MG63 (cell line): Measurements from ENCODE around the gene PAM. TPM values are rescaled to one million over a fixed set of nuclear protein-coding genes. Genes with fewer than 3 reads are reported as not detected.
A peak's percentile ranks its signal among the peaks of the same experiment; 100 is the strongest.

ENCODE experiments used
- DNase-seq: peaks from one replicate; pipeline ENCODE4 v3.0.0-alpha.2; 2020
- H3K27me3 ChIP-seq: fragments of 250-450 bp; sonication (Bioruptor Pico); 2 replicates; pipeline ENCODE4 v1.5.1; 2020; ENCODE audit warnings: mild to moderate bottlenecking, moderate library complexity
- H3K36me3 ChIP-seq: fragments of 250-450 bp; sonication (Bioruptor Pico); 2 replicates; pipeline ENCODE4 v1.5.1; 2020; ENCODE audit warnings: mild to moderate bottlenecking, moderate library complexity
- H3K4me3 ChIP-seq: fragments of 250-450 bp; sonication (Bioruptor Pico); 2 replicates; pipeline ENCODE4 v1.5.1; 2020; ENCODE audit warnings: mild to moderate bottlenecking, moderate library complexity
- H3K9me3 ChIP-seq: fragments of 250-450 bp; sonication (Bioruptor Pico); 2 replicates; pipeline ENCODE4 v1.5.1; 2020; ENCODE audit warnings: mild to moderate bottlenecking, moderate library complexity
- total RNA-seq: library from RNA; depleted of rRNA; stranded (reverse); fragments of >200 nt; shearing (Covaris generic); gene quantifications from 2 replicates; pipeline ENCODE4 v1.2.3, GENCODE V29; 2014; ENCODE audit warnings: low replicate concordance

The PAM gene
- total RNA-seq, 1 experiment from 2014 or later, result 119 TPM

- Histone ChIP-seq H3K27me3 (no peaks in the 10 kb centered on the region), H3K4me3 (no peak overlapping the region), H3K9me3 (no peaks in the 10 kb centered on the region), H3K36me3 (no peaks in the 10 kb centered on the region)
- no peak for DNase-seq
Measured at GRCh38 chr5:102818345-102818744, 63.2 kb downstream of the PAM start.

GRCh38 chr5:102818934-102819333 is 63.8 kb downstream of the PAM start:
- no peak for DNase-seq
- Histone ChIP-seq H3K27me3 (no peaks in the 10 kb centered on the region), H3K36me3 (no peaks in the 10 kb centered on the region), H3K4me3 (no peak overlapping the region), H3K9me3 (no peaks in the 10 kb centered on the region)

- no peaks in the 10 kb centered on the region for H3K36me3 ChIP-seq
- H3K9me3 ChIP-seq, result no peaks in the 10 kb centered on the region
- DNase-seq, result no peak
- H3K27me3 ChIP-seq, result no peaks in the 10 kb centered on the region
- H3K4me3 ChIP-seq, result no peak overlapping the region
Measured at GRCh38 chr5:102819634-102820033, 64.5 kb downstream of the PAM start.

GRCh38 chr5:102823441-102823874 is 68.4 kb downstream of the PAM start:
- no peaks in the 10 kb centered on the region for H3K27me3 ChIP-seq
- H3K36me3 ChIP-seq, result no peaks in the 10 kb centered on the region
- no peaks in the 10 kb centered on the region for H3K9me3 ChIP-seq
- DNase-seq, result no peak
- no peak overlapping the region for H3K4me3 ChIP-seq

- no peaks in the 10 kb centered on the region for H3K27me3 ChIP-seq
- no peaks in the 10 kb centered on the region for H3K9me3 ChIP-seq
- no peak overlapping the region for H3K4me3 ChIP-seq
- H3K36me3 ChIP-seq, result no peaks in the 10 kb centered on the region
- DNase-seq, result no peak
Measured at GRCh38 chr5:102826629-102827028, 71.5 kb downstream of the PAM start.

GRCh38 chr5:102830241-102830640 is 75.1 kb downstream of the PAM start:
- no peak overlapping the region for H3K4me3 ChIP-seq
- DNase-seq, result no peak

GRCh38 chr5:102832445-102832844 is 77.3 kb downstream of the PAM start:
- DNase-seq, result no peak
- Histone ChIP-seq H3K9me3 (no peaks in the 10 kb centered on the region), H3K36me3 (no peaks in the 10 kb centered on the region), H3K27me3 (no peaks in the 10 kb centered on the region), H3K4me3 (no peak overlapping the region)

More at GRCh38 chr5:102830241-102830640, 75.1 kb downstream of the PAM start:
- no peaks in the 10 kb centered on the region for H3K9me3 ChIP-seq
- H3K36me3 ChIP-seq, result no peaks in the 10 kb centered on the region
- H3K27me3 ChIP-seq, result no peaks in the 10 kb centered on the region

- Histone ChIP-seq H3K4me3 (no peak overlapping the region), H3K36me3 (no peaks in the 10 kb centered on the region), H3K9me3 (no peaks in the 10 kb centered on the region), H3K27me3 (no peaks in the 10 kb centered on the region)
- DNase-seq, result no peak
Measured at GRCh38 chr5:102833146-102833545, 78.0 kb downstream of the PAM start.

GRCh38 chr5:102834438-102834964 is 79.4 kb downstream of the PAM start:
- no peak for DNase-seq
- H3K36me3 ChIP-seq, result no peaks in the 10 kb centered on the region
- H3K9me3 ChIP-seq, result no peaks in the 10 kb centered on the region
- H3K27me3 ChIP-seq, result no peaks in the 10 kb centered on the region
- no peak overlapping the region for H3K4me3 ChIP-seq

GRCh38 chr5:102835717-102836116 is 80.6 kb downstream of the PAM start:
- Histone ChIP-seq H3K27me3 (no peaks in the 10 kb centered on the region), H3K9me3 (no peaks in the 10 kb centered on the region), H3K4me3 (no peak overlapping the region), H3K36me3 (no peaks in the 10 kb centered on the region)
- no peak for DNase-seq

GRCh38 chr5:102841021-102841420 is 85.9 kb downstream of the PAM start:
- no peaks in the 10 kb centered on the region for H3K36me3 ChIP-seq
- H3K4me3 ChIP-seq, result no peak overlapping the region
- H3K9me3 ChIP-seq, result no peaks in the 10 kb centered on the region
- no peaks in the 10 kb centered on the region for H3K27me3 ChIP-seq
- no peak for DNase-seq

- no peak overlapping the region for H3K4me3 ChIP-seq
- H3K36me3 ChIP-seq, result no peaks in the 10 kb centered on the region
- no peaks in the 10 kb centered on the region for H3K9me3 ChIP-seq
- DNase-seq, result no peak
- no peaks in the 10 kb centered on the region for H3K27me3 ChIP-seq
Measured at GRCh38 chr5:102843997-102844396, 88.9 kb downstream of the PAM start.

- no peak overlapping the region for H3K4me3 ChIP-seq
- DNase-seq, result no peak
- no peaks in the 10 kb centered on the region for H3K9me3 ChIP-seq
- no peaks in the 10 kb centered on the region for H3K27me3 ChIP-seq
- H3K36me3 ChIP-seq, result no peaks in the 10 kb centered on the region
Measured at GRCh38 chr5:102845041-102845440, 89.9 kb downstream of the PAM start.

- no peak overlapping the region for H3K4me3 ChIP-seq
- no peak for DNase-seq
- H3K9me3 ChIP-seq, result no peaks in the 10 kb centered on the region
- no peaks in the 10 kb centered on the region for H3K27me3 ChIP-seq
- H3K36me3 ChIP-seq, result no peaks in the 10 kb centered on the region
Measured at GRCh38 chr5:102850503-102850902, 95.4 kb downstream of the PAM start.

- H3K9me3 ChIP-seq, result no peaks in the 10 kb centered on the region
- DNase-seq, result no peak
- no peaks in the 10 kb centered on the region for H3K27me3 ChIP-seq
- H3K4me3 ChIP-seq, result no peak overlapping the region
- H3K36me3 ChIP-seq, result no peaks in the 10 kb centered on the region
Measured at GRCh38 chr5:102853680-102854079, 98.6 kb downstream of the PAM start.

GRCh38 chr5:102855681-102856388 is 100.7 kb downstream of the PAM start:
- Histone ChIP-seq H3K27me3 (no peaks in the 10 kb centered on the region), H3K9me3 (no peaks in the 10 kb centered on the region), H3K36me3 (no peaks in the 10 kb centered on the region), H3K4me3 (no peak overlapping the region)
- no peak for DNase-seq

GRCh38 chr5:102856389-102856777 is 101.3 kb downstream of the PAM start:
- Histone ChIP-seq H3K9me3 (no peaks in the 10 kb centered on the region), H3K4me3 (no peak overlapping the region), H3K27me3 (no peaks in the 10 kb centered on the region), H3K36me3 (no peaks in the 10 kb centered on the region)
- DNase-seq, result no peak

- H3K9me3 ChIP-seq, result no peaks in the 10 kb centered on the region
- H3K4me3 ChIP-seq, result no peak overlapping the region
- no peaks in the 10 kb centered on the region for H3K36me3 ChIP-seq
- H3K27me3 ChIP-seq, result no peaks in the 10 kb centered on the region
- peak; percentile 82 for DNase-seq
Measured at GRCh38 chr5:102857076-102857818, 102.1 kb downstream of the PAM start.
